ENCODE data around the gene CFAP74.

DNA sequence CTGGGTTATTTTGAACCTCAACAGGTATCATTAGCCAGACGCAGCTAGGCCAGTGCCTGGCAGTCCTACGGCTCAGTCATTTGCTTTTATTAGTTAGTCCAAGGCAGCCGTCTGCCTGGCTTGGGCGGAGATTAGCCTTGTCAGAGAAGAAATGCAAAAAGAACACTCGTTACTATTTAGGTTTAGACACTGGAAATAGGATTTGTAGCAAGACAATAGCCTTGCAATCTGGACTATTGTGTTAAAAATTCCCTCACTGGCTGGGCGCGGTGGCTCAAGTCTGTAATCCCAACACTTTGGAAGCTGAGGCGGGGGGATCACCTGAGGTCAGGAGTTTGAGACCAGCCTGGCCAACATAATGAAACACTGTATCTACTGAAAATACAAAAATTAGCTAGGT lies 35.7 kb upstream of the CFAP74 start:
- TF ChIP-seq NFE2L2 (conservative IDR thresholded peaks at IDR 0.05; ENCODE audit: low read length), result no peak
- TF ChIP-seq CTCF (IDR thresholded peaks at IDR 0.05), result no peak
- no peak for TF ChIP-seq SREBF2 (IDR thresholded peaks at IDR 0.05)
- no peak for TF ChIP-seq MYC (IDR thresholded peaks at IDR 0.05; ENCODE audit: borderline replicate concordance, low read length)
- no peak for TF ChIP-seq JUN (IDR thresholded peaks at IDR 0.05)
- TF ChIP-seq RFX5 (IDR thresholded peaks at IDR 0.05), result no peak
- no peak for TF ChIP-seq FOXS1 (CRISPR knock-in tag; IDR thresholded peaks at IDR 0.05)
- TF ChIP-seq USF2 (IDR thresholded peaks at IDR 0.05), result no peak
- TF ChIP-seq, protein P1, sequence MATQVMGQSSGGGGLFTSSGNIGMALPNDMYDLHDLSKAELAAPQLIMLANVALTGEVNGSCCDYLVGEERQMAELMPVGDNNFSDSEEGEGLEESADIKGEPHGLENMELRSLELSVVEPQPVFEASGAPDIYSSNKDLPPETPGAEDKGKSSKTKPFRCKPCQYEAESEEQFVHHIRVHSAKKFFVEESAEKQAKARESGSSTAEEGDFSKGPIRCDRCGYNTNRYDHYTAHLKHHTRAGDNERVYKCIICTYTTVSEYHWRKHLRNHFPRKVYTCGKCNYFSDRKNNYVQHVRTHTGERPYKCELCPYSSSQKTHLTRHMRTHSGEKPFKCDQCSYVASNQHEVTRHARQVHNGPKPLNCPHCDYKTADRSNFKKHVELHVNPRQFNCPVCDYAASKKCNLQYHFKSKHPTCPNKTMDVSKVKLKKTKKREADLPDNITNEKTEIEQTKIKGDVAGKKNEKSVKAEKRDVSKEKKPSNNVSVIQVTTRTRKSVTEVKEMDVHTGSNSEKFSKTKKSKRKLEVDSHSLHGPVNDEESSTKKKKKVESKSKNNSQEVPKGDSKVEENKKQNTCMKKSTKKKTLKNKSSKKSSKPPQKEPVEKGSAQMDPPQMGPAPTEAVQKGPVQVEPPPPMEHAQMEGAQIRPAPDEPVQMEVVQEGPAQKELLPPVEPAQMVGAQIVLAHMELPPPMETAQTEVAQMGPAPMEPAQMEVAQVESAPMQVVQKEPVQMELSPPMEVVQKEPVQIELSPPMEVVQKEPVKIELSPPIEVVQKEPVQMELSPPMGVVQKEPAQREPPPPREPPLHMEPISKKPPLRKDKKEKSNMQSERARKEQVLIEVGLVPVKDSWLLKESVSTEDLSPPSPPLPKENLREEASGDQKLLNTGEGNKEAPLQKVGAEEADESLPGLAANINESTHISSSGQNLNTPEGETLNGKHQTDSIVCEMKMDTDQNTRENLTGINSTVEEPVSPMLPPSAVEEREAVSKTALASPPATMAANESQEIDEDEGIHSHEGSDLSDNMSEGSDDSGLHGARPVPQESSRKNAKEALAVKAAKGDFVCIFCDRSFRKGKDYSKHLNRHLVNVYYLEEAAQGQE (IDR thresholded peaks at IDR 0.05), result no peak
- no peak for TF ChIP-seq POLR2A (IDR thresholded peaks at IDR 0.05; ENCODE audit: low read length)
- TF ChIP-seq, protein P2, sequence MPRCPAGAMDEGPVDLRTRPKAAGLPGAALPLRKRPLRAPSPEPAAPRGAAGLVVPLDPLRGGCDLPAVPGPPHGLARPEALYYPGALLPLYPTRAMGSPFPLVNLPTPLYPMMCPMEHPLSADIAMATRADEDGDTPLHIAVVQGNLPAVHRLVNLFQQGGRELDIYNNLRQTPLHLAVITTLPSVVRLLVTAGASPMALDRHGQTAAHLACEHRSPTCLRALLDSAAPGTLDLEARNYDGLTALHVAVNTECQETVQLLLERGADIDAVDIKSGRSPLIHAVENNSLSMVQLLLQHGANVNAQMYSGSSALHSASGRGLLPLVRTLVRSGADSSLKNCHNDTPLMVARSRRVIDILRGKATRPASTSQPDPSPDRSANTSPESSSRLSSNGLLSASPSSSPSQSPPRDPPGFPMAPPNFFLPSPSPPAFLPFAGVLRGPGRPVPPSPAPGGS (IDR thresholded peaks at IDR 0.05), result no peak
- no peak for TF ChIP-seq RCOR1 (IDR thresholded peaks at IDR 0.05; ENCODE audit: low read depth, low read length)
- TF ChIP-seq ZFP36 (IDR thresholded peaks at IDR 0.05; ENCODE audit: borderline replicate concordance, partially characterized antibody), result no peak
- TF ChIP-seq ZNF302 (CRISPR knock-in tag; IDR thresholded peaks at IDR 0.05), result no peak
